ENCODE results near the gene FAM3D.

The FAM3D gene

DNA sequence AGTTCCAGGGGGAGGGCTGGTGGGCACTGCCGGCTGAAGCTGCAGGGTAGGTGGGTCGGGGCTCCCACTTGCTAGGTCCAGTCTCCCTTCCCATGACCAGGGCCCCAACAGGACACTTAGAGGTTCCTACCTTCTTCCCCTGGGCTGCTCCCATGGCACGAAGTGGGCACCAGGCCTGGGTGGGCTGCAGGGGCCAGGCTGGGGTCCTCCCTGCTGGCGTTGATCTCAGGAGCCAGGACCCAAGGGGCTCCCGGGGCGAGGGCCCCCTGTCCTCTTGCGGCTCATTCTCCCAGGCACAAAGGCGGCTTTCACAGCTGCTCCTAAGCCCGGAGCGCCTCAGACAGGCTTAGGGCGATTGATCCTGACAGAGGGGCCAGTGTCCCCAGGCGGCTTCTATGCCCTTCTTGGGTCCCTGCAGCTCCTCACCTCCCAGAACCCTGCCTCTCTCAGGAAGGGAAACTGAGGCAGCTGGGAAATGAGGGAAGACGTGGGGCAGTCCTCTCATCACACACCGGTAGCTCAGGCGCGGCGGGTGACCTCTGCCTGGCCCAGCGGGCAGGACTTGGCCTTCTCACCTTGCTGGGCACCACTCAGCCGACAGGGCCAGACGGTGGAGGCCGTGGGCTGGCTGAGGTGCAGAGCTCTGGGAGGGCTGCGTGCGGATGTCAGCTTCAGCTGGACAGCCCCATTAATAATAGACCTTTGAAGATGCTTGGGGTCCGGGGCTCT, 39.6 kb downstream of the FAM3D start:
- no peak for DNase-seq (ENCODE audit: low spot score)

DNA sequence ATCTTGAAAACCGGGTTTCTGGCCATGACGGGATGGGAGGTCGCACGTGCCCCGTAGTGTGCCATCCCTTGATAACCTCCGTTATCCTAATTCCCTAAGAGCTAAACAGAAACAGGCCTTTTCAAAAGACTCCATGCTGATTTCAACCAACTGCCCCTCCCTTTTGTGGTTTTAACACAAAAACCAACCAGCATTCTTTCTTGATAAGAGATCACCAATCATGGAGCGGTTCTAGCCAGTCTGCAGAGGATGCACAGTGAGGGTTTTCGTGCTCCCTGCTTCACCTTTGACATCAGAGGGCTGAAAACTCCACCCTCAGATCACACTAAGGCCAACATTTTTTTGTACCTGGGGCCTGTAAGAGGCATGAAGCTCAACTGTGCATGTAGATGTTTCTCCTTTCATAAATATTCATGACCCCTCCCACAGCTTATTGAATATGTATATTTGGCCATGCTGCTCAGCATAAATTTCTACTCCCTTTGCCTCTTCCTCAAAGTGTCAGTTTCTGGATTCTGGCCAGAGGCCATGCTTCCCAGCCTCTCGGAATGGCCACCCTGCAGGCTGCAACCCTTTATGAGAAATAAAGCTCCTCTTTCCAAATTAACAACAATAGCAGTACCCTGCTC, 41.3 kb downstream of the FAM3D start:
- DNase-seq (ENCODE audit: low spot score): no peak

DNA sequence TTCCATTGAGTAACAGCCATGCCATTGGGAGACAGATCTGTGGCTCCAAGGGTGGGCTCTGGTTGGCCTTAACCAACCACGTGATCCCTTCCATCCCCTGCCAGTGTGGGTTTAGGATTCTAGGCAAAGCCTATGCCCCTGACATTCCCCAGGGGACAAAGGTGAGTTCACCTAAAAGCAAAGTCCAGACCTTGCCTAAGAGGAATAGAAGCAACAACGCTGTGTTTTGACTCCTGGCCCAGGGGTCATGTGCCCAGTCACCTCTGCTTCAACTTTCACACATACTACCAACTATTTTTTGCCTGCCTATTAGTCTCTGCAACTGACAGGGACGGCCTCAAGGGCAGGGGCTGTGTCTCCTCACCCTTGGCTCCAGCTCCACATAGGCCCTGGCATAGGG, 42.0 kb downstream of the FAM3D start:
- no peak for DNase-seq (ENCODE audit: low spot score)

DNA sequence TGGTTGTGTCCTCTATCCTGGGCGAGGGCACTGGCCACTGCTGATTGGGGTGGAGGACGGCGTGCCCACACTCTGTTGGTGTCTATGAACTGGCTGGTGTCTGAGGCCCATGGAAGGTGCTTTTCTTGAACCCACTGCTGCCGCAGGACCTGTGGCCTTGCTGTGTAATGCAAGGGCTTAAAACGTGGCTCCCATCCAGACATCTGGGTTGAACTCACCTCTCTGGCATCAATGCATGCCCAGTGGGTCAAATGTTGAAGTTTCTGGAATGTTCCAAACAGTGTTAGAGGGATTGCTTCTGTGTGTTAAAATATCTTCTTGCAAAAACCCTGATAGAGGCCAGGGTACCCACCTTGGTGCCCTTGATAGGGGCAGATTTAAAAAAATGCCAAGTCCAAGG, 42.6 kb downstream of the FAM3D start:
- DNase-seq (ENCODE audit: low spot score): no peak

DNA sequence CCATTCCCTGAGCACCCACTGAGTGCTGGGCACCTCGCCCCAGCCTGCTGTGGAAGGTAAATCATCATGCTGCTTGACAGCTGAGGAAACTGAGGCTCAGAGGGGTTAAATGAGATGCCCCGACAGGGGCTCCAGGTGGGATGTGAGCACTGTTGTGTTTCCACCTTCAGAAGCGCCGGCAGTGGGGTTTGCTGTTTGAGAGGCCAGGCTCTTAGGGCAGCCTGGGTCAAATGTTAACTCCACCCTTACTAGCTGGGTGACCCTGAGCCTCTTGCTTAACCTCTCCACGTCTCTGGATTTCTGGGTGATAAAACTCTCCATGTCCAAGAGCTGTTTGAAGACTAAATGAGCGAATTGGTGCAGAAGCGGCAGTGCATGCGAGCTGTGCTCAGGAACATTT, 43.1 kb downstream of the FAM3D start:
- DNase-seq (ENCODE audit: low spot score): no peak

DNA sequence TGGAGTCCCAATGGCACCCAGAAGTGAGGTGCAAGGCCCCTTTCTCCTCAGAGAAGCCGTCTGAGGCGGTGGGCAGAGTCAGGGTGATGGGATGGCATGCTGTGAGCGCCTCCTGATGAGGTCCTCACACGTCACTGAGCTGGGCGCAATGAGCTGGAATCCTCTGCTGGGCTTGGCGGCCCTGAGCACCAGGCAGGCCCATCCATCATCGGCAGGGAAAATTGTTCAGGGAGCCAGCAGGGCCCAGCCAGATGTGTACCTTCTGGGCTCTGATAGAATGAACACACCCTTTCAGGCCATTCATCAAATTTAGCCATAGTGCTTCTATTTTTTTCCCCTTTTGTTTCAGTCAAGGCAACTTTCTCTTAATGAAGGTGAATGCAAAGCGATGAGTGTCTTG, 43.7 kb downstream of the FAM3D start:
- DNase-seq (ENCODE audit: low spot score): no peak

DNA sequence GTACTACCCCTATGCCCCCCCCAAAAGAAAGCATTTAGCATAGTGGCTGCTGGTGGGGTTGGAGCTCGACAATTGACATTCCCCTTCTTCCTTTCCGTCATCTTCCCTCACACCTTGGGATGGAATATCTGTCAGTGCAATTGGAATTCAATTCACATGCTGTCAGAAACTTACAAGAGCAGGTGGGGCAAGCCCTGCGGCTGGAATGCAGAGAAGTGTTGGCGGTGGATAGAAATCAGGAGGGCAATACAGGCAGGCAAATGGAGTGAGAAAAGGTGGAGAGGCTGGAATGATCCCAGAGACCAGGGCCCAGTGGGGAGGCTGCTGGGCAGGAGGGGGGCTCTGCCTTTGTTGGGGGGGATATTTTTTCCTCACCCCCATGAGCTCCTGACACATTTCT, 44.1 kb downstream of the FAM3D start:
- DNase-seq (ENCODE audit: low spot score): no peak

DNA sequence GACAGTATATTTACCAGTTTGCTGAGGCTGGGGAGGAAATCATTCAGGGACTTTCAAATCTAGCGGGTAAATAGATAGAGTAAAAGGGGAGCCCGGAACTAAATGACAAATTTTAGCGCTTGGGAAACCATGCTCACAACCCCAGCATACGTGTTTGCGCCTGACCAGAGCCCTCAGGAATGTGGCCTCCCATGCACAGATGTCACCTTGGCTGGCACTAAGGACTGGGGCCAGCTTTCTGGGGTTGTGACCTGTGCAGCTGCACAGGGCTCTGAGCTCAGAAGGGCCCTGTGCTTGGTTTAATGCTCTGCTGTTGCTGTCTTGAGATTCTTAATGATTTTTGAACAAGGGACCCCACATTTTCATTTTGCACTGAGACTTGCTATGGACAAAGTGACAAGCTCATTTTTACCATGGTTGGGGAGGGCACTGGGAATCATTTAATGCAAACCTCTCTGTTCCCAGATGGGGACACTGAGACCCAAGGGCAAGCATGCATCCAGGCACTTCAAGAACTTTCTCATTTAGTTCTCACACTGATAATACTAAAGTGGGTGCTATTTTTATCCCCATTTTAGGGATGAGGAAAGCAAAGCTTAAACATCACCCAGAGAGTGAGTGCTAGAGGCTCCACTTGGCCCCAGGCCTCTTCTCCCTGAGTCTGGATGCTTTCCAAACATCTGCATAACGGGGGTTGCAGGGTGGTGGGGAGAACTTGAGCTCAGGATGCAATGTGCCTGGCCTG, 45.3 kb downstream of the FAM3D start:
- no peak for DNase-seq (ENCODE audit: low spot score)

DNA sequence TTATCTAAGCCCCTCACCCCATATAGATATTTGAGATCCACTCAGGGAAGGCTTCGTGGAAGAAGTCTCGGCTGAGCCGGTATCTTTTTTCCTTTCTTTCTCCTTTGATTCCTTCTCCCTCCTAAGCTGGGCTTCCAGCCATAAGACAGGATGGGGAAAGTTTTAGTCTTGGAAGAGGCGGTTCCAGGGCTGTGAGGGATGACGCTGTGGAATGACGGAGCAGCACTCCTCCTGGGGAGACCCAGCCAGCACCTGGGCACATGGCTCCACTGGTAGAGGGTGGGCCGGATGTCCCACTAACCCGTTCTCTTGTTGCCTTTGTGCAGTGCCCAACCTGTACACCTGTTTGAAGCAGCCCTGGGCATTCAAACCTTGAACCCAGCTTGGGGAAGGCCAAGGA, 46.2 kb downstream of the FAM3D start:
- no peak for DNase-seq (ENCODE audit: low spot score)

DNA sequence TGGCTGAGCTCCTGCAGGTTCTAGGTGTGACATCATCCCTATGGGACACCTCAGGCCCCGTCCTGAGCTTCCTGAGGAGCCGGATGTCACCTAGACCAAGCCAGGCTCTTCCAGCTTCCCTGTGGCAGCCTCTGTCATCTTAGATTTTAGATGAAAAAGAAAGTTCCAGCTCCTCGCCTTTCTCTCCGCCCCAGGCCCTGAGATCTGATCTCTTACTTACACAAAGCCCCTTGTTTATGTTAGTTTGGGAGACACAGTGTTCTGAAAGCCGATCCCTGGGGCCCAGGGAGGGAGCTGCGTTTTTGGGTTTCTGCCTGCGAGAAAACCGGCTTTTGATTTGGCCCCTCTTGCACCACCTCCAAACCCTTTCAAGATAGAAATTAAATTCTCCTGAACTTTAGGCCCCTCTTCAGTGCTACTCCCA, 49.2 kb downstream of the FAM3D start:
- no peak for DNase-seq (ENCODE audit: low spot score)

DNA sequence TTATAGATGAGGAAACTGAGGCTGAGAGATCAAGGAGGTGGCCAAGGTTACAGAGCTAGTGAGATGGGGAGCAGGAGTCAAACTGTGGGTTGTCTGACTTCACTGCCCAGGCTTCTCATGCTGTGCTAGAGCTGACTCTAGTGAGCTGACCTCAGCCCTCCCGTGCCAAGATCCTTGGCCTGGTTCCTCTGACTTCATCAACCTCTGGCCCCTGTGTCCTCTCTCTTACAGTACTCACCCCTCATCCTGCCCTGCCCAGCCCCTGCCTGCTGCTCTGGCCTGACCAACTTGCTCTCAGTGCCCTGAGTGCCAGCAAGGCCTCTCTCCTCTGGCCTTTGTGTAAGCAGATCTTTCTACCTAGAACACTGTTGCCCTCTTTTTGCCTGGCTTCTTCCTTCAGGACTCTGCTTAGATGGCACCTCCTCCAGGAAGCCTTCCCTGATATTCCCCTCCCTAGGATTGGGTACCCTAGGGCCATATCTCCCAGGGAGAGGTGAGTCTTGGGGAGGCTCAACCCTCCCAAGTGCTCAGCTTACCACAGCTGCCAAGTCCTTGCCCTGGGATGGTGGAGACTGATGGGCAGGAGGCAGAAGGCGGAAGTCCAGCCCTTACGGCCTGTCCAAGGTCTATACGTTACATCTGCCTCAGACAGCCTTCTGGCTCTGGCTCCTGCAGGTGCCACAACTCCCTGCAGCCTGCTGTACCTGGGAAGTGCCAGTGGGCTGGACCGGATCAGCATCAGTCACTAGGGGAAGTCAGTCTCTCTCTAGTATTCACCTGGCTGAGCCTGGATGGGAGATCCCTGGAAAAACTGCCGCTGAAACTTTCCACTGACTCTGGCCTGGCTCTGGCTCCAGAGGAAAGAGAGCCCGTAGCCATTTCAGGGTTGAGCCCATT, 53.1 kb downstream of the FAM3D start:
- DNase-seq (ENCODE audit: low spot score): no peak

DNA sequence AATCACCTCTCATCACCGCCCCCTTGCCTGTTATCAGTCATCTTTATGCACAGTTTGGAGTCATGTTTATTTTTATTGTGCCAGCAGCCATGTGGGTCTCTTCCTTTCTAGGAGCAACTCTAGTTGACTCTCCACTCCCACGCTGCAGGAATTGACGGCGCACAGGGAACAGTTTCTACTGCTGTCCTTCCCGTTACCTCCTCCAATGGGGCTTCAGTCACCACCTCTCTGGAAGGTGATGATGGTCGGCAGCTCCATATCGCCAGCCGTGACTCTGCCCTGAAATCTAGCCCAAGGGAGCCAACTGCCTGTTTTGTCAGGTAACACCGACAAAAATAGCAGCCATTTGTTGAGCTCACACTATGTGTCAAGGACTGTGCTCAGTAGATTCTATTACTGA, 53.7 kb downstream of the FAM3D start:
- DNase-seq (ENCODE audit: low spot score): no peak

DNA sequence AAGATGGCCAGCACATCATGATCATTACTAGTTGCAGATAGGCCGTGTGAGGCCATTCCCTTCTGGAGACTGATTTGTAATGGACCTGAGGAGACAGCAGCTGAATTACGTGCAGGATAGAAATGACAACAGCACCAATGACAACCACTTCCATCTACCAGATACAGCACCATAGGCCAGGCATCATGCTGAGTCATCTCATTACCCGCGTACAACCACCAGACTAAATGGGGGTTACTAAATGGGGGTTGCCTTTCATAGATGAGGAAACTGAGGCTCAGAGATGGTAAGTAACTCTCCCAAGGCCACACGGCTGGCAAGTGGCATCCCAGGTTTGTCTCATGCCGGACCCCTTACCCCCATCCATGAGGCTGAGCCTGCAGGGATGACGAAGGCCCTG, 56.6 kb downstream of the FAM3D start:
- DNase-seq (ENCODE audit: low spot score): no peak

DNA sequence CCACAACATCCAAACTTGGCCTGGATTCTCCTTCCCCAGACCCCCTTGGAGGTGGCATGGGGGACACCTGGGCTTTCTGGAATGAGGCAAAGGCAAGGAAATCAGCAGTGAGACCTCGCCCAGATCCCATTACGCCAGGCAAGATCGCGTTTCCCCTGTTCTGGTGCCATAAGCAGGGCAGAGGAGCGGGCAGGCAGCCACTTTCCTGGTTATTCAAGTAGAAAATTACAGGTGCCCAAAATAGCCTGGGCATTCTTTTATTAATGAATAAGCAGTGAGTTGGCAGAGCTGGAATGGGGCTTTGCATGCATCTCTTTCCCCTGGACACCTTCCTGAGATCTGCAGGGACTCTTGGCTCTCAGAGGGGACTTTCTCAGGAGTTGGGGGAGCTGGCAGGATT, 57.9 kb downstream of the FAM3D start:
- no peak for DNase-seq (ENCODE audit: low spot score)

DNA sequence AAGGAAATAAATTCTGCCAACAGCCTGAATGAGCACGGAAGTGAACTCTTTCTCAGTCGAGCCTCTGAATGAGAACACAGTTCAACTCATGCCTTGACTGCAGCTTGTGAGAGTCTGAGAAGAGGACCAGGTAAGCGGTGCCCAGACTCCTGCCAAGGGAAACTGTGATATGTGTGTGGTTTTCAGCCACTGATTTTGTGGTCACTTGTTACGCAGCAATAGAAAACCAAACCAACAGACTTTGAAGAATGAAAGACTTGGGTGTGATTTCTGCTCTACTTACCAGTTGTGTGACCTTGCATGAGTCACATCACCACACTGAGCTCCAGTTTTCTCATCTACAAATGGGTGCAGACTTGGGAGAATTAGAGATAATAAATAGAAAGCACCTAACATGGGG, 58.8 kb downstream of the FAM3D start:
- no peak for DNase-seq (ENCODE audit: low spot score)

DNA sequence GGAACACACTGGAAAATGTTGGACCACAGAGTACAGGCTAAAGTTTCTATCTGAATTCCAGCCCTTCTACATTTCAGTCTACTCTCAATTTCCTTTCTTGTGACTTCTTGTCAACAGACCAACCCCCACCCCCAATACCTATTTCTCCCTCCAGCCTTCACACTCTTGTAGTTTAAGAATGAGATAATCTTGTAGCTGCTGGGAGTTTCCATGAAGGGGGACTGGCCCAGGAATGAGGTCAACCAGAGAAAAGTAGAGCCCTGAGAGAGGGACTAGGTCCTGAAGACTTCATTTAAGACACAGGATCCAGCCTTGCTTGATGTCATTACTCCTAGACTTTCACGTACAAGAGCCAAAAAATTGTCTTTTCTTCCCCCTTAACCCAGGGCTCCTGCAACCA, 59.9 kb downstream of the FAM3D start:
- no peak for DNase-seq (ENCODE audit: low spot score)

DNA sequence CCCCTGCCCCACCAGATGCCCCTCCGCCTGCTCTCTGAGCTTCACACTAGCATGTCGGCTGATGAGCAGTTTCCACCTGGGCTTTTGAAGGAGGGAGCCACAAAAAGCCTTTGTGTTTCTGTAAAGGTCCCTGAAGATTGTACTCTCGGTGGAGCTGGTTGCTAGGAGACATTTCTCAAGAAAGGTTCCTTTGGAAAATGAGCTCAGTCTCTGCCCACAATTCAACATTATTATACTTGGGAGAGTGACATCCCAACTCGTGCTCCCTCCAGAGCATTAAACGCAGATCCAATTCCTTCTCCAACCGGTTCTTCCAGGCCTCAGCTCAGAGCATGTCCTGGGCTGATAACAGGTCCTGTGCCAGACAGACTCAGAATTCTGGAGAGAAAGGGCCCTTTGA, 62.5 kb downstream of the FAM3D start:
- no peak for DNase-seq (ENCODE audit: low spot score)

DNA sequence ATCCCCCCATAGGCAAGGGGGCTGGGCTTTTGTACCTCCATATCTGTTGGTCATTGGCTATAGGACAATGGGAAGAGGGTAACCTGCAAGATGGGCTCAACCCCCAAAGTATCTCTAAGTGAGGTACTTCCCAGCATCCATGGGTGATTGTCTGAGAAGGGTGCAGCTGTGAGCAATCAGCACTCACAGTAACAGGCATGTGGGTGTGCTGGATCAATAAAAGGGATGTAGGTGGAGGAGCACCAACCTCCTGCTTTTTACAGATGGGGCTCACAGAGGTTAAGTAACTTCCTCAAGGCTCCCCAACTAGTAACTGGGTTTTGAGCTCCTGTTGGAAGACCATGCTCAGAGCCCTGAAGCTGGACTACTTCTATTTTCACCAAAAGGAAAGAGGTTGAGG, 63.0 kb downstream of the FAM3D start:
- no peak for DNase-seq (ENCODE audit: low spot score)

DNA sequence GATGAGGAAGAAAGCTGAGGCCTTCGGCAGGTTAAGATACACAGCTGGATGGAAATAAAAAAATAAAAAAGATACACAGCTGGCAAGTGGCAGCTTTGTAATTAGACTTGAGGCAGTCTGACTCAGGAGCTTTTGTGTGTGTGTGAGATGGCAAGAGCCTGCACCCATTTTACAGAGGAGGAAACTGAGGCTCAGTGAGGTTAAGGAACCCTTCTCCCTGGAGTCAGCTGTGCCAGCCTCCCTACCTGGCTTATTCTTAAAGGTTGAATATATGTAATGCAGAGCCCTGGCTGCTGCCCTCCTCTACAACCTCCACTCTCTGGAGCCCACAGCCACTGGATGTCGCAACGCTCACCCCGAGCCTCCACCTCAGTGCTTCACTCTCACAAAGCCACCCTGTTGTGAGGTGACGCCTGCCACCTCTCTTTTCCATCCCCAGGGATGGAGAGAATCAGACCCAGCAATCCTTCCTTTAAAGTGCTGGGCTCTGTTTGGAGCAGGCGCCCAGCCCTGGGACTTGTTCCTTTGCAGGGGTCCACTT, 68.7 kb downstream of the FAM3D start:
- no peak for DNase-seq (ENCODE audit: low spot score)

DNA sequence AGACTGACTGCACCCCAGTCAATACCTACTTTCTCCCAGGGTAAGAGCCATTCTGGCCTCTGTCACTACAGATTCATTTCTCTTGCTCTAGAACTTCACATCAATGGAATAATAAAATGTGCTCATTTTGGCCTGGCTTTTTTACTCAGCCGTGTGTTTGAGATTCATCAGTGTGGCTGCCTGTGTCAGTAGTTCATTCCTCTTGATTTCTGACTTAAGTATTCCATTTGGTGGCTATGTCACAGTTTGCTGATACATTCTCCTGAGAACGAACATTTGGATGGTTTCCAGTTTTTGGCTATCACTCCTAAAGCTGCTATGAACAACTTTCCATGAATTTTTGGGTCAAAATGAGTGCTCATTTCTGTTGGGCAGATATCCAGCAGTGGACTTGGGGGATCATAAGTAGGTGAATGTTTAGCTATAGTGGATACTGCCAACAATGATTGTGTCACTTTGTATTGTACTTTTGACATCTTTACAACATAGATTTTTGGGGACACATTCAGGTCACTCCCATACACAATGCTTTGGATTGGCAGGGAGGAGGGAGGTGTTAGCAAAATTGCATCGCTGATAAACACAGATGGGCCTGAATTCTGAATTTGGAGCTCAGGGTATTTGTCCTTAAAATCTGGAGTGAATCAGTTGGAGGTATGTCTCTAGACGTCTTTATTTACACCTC, 69.6 kb downstream of the FAM3D start:
- DNase-seq (ENCODE audit: low spot score): no peak

DNA sequence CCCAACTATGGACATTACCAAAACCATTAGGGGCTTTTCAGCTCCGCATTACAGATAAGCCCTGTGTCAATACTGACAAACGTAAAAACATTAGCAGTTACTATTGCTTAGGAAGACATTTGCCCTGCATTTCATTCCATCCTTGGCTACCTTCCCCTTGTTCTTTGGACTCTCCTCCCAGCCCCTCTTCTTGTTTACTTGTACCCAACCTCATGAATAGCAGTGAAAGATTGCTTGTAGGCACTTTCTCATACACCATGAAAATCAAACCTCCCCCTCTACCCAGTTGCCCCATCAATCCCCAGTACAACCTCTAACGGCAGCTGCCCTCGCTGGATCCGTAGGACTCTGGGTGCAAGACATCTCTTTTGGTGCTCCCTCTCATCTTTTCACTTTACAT, 72.5 kb downstream of the FAM3D start:
- no peak for DNase-seq (ENCODE audit: low spot score)

Measured in D341Med (cell line).